Stomach smooth muscle (tissue), 2 donors: ENCODE data around the gene KHDRBS1.
"Not testable (repeated sequence)": the region's sequence is repeated elsewhere in the genome, so short reads cannot be mapped to it uniquely, and the experiment has no call there.

Experiments
- H3K27ac ChIP-seq: one replicate; pipeline ENCODE4 v1.7.0; 2013; ENCODE audit warnings: mild to moderate bottlenecking, low read length, inconsistent platforms
- H3K27me3 ChIP-seq, 2 donors: one replicate each; pipeline ENCODE4 v1.7.0; 2013; ENCODE audit warnings: low read length in 2 of 2; ENCODE audit not compliant: insufficient read depth in 2 of 2, control insufficient read depth in 1 of 2
- H3K36me3 ChIP-seq, 2 donors: one replicate each; pipeline ENCODE4 v1.7.0; 2013; ENCODE audit warnings: low read length in 2 of 2; ENCODE audit not compliant: control insufficient read depth in 2 of 2, insufficient read depth in 2 of 2
- H3K4me1 ChIP-seq: one replicate; pipeline ENCODE4 v1.7.0; 2013; ENCODE audit warnings: low read length; ENCODE audit not compliant: control insufficient read depth, insufficient read depth
- H3K4me3 ChIP-seq, 2 donors: one replicate each; pipeline ENCODE4 v1.7.0; 2013; ENCODE audit warnings: low read length in 2 of 2
- H3K9ac ChIP-seq, 2 donors: one replicate each; pipeline ENCODE4 v1.7.0; 2013; ENCODE audit warnings: low read length in 2 of 2, mild to moderate bottlenecking in 1 of 2
- H3K9me3 ChIP-seq, 2 donors: one replicate each; pipeline ENCODE4 v1.7.0; 2013; ENCODE audit warnings: low read length in 2 of 2; ENCODE audit not compliant: control insufficient read depth in 2 of 2
- donor health status: healthy.
- donor health status: Pancreatic carcinoma.

Gene KHDRBS1

GRCh38 chr1:32062867-32063230 is 49.2 kb downstream of the KHDRBS1 start:
- peak overlapping the region in 1 of 2 donors; percentile 42 for H3K9ac ChIP-seq
- peak overlapping the region; percentile 41 for H3K27ac ChIP-seq

GRCh38 chr1:32063261-32063681 is 49.6 kb downstream of the KHDRBS1 start:
- Histone ChIP-seq H3K4me3 (no peak overlapping the region), H3K27ac (peak overlapping the region; percentile 41), H3K9me3 (no peaks in the 10 kb centered on the region), H3K36me3 (peaks cover 25 to 26% of the 10 kb centered on the region in 2 donors), H3K9ac (no peak overlapping the region), H3K4me1 (peaks cover 19% of the 10 kb centered on the region), H3K27me3 (no peaks in the 10 kb centered on the region)

More at GRCh38 chr1:32062867-32063230, 49.2 kb downstream of the KHDRBS1 start:
- Histone ChIP-seq H3K36me3 (peaks cover 27 to 29% of the 10 kb centered on the region in 2 donors), H3K4me3 (no peak overlapping the region), H3K9me3 (no peaks in the 10 kb centered on the region), H3K27me3 (no peaks in the 10 kb centered on the region), H3K4me1 (peaks cover 19% of the 10 kb centered on the region)

GRCh38 chr1:32065613-32066488 is 52.2 kb downstream of the KHDRBS1 start:
- peaks cover 19% of the 10 kb centered on the region for H3K4me1 ChIP-seq
- not testable (repeated sequence) for H3K9me3 ChIP-seq, H3K36me3 ChIP-seq, H3K9ac ChIP-seq, H3K27ac ChIP-seq, H3K4me3 ChIP-seq, H3K27me3 ChIP-seq

GRCh38 chr1:32066489-32066873 is 52.8 kb downstream of the KHDRBS1 start:
- Histone ChIP-seq H3K27me3 (peaks cover 0 to 5% of the 10 kb centered on the region in 2 donors), H3K4me1 (peaks cover 19% of the 10 kb centered on the region), H3K36me3 (peaks cover 1 to 3% of the 10 kb centered on the region in 2 donors), H3K9me3 (no peaks in the 10 kb centered on the region), H3K4me3 (no peak overlapping the region), H3K9ac (no peak overlapping the region), H3K27ac (no peak overlapping the region)

- no peaks in the 10 kb centered on the region for H3K9me3 ChIP-seq
- H3K4me1 ChIP-seq, result peaks cover 17% of the 10 kb centered on the region
- peaks cover 0 to 5% of the 10 kb centered on the region in 2 donors for H3K27me3 ChIP-seq
- H3K4me3 ChIP-seq, result no peak overlapping the region
- H3K9ac ChIP-seq, result no peak overlapping the region
- no peak overlapping the region for H3K27ac ChIP-seq
- no peaks in the 10 kb centered on the region for H3K36me3 ChIP-seq
Measured at GRCh38 chr1:32068957-32069588, 55.4 kb downstream of the KHDRBS1 start.

GRCh38 chr1:32071758-32072621 is 58.3 kb downstream of the KHDRBS1 start:
- peak overlapping the region; percentile 88 to 91 for H3K4me3 ChIP-seq
- peak overlapping the region; percentile 78 to 85 for H3K9ac ChIP-seq
- peaks cover 7 to 9% of the 10 kb centered on the region in 2 donors for H3K36me3 ChIP-seq
- no peaks in the 10 kb centered on the region for H3K9me3 ChIP-seq
- H3K27ac ChIP-seq, result peak overlapping the region; percentile 76
- peaks cover 0 to 5% of the 10 kb centered on the region in 2 donors for H3K27me3 ChIP-seq
- peaks cover 15% of the 10 kb centered on the region for H3K4me1 ChIP-seq

- Histone ChIP-seq H3K9ac (peak within 1 kb of the TSS; percentile 78 to 85), H3K27ac (peak within 1 kb of the TSS; percentile 76), H3K4me1 (peaks cover 15% of the 10 kb centered on the region), H3K27me3 (peaks cover 0 to 5% of the 10 kb centered on the region in 2 donors), H3K4me3 (peak within 1 kb of the TSS; percentile 88 to 91), H3K9me3 (no peaks in the 10 kb centered on the region), H3K36me3 (peaks cover 15 to 16% of the 10 kb centered on the region in 2 donors)
Measured at GRCh38 chr1:32072622-32073298, 59.1 kb downstream of the KHDRBS1 start, which contains the start of gene TMEM39B. Gene TMEM39B (plus strand): TSS chr1:32072939. CDS start chr1:32073048, 109 bp downstream.

GRCh38 chr1:32073299-32074229 is 59.9 kb downstream of the KHDRBS1 start:
- H3K36me3 ChIP-seq, result peaks cover 18 to 21% of the 10 kb centered on the region in 2 donors
- peak overlapping the region; percentile 88 to 91 for H3K4me3 ChIP-seq
- peaks cover 15% of the 10 kb centered on the region for H3K4me1 ChIP-seq
- peak overlapping the region; percentile 68 to 85 for H3K9ac ChIP-seq
- peaks cover 0 to 5% of the 10 kb centered on the region in 2 donors for H3K27me3 ChIP-seq
- peak overlapping the region; percentile 76 for H3K27ac ChIP-seq
- H3K9me3 ChIP-seq, result no peaks in the 10 kb centered on the region

- Histone ChIP-seq H3K27me3 (no peaks in the 10 kb centered on the region), H3K4me3 (no peak overlapping the region), H3K9me3 (no peaks in the 10 kb centered on the region), H3K4me1 (peaks cover 15% of the 10 kb centered on the region), H3K27ac (no peak overlapping the region), H3K9ac (no peak overlapping the region), H3K36me3 (peaks cover 18 to 21% of the 10 kb centered on the region in 2 donors)
Measured at GRCh38 chr1:32074841-32075240, 61.2 kb downstream of the KHDRBS1 start.
